H1 (cell line): ENCODE data around the gene FRMD4A. TPM values are rescaled to one million over a fixed set of nuclear protein-coding genes. Genes with fewer than 3 reads are reported as not detected.

Experiments
- BRCA1 ChIP-seq: IDR thresholded peaks from 2 replicates; pipeline ENCODE4 v1.6.1; 2012; ENCODE audit warnings: low read depth, low read length, improper control_type of control experiment
- CEBPB ChIP-seq: IDR thresholded peaks from 2 replicates; pipeline ENCODE4 v1.6.1; 2012; ENCODE audit warnings: low read depth, low read length
- EGR1 ChIP-seq: IDR thresholded peaks from 2 replicates; pipeline ENCODE4 v1.6.1; 2011; ENCODE audit warnings: low read depth, low read length, borderline replicate concordance
- RNF2 ChIP-seq: fragments of 200-900, 300-1000 bp; sonication (generic); IDR thresholded peaks from 2 replicates; pipeline ENCODE4 v1.7.1; 2016; ENCODE audit warnings: borderline replicate concordance, low read depth, mild to moderate bottlenecking, antibody characterized with exemption, low read length; ENCODE audit not compliant: poor library complexity, severe bottlenecking; ENCODE audit errors: missing control alignments
- SIN3A ChIP-seq, 2 experiments: IDR thresholded peaks in 1 of 2; conservative IDR thresholded peaks in 1 of 2; 2 replicates each; pipeline ENCODE4 v1.6.1; 2011 to 2012; ENCODE audit warnings: low read length in 2 of 2, improper control_type of control experiment in 1 of 2, low read depth in 1 of 2, mild to moderate bottlenecking in 1 of 2
- SP1 ChIP-seq: IDR thresholded peaks from 2 replicates; pipeline ENCODE4 v1.6.1; 2011; ENCODE audit warnings: low read depth, low read length
- polyA plus RNA-seq, 7 experiments: library from polyadenylated mRNA; depleted of rRNA in 3 of 7; stranded (reverse) in 5 of 7; unstranded in 2 of 7; fragments of >200 nt in 5 of 7; fragments of 200-250 nt in 2 of 7; gene quantifications; 1 replicate in 5 of 7; 2 replicates in 1 of 7; 4 replicates in 1 of 7; pipeline versions ENCODE4 v1.2.1 to v1.2.3, GENCODE V29; 2011 to 2013; ENCODE audit warnings: missing spikeins in 2 of 7, mixed read lengths in 2 of 7
- total RNA-seq: library from RNA; stranded (reverse); fragmentation: NEBNext Ultra II Directional; extraction: Animal tissue kit (Norgen Biotek cat#: 25700); gene quantifications from 2 replicates; pipeline ENCODE4 v1.2.1, GENCODE V29; 2021

Gene FRMD4A
- total and polyA plus RNA-seq, 2 of the 8 experiments (the other 6 are each of a cell fraction or from before 2014, with no cell fraction given), result 38.6 to 39.6 TPM

DNA sequence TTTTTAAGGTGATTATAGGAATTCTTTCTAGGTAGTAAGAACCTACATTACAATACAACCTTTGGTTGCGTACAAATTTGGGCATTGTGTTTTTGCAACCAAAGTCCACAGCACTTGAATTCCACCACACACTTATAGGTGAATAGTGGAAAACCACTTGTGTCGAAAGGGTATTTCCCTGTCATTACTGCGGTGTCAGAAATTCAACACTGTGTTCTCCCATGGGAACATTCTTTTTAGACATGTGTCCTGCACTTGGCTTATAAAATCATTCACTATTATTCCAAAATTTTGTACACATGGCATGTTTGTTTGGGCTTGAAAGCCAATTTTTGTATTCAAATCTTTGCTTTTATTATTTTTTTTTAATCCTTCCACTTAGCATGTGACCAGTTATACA lies 410.3 kb downstream of the FRMD4A start (continued):
- no peak for TF ChIP-seq SIN3A (conservative IDR thresholded peaks at IDR 0.05 in 1 of 2, IDR thresholded peaks at IDR 0.05 in 1 of 2; ENCODE audit: low read depth in 1 of 2, low read length in 2 of 2)
- no peak for TF ChIP-seq CEBPB
- TF ChIP-seq SP1, result no peak
- no peak for TF ChIP-seq RNF2
- no peak for TF ChIP-seq BRCA1
- TF ChIP-seq EGR1, result no peak
